Measurements from ENCODE around the gene GNAO1. TPM values are rescaled to one million over a fixed set of nuclear protein-coding genes. Genes with fewer than 3 reads are reported as not detected.

GNAO1 gene
- total and polyA plus RNA-seq, 8 donors, result 1.2 to 13.4 (median 4.8) TPM

- 82 to 85% methylated on average over 17 of the region's 17 CpGs for WGBS, 2 donors
- Histone ChIP-seq H3K4me1 (no peaks in the 10 kb centered on the region), H3K9me3 (no peaks in the 10 kb centered on the region), H3K4me3 (no peak overlapping the region), H3K27me3 (no peaks in the 10 kb centered on the region), H3K27ac (no peak overlapping the region), H3K36me3 (no peaks in the 10 kb centered on the region)
- intact Hi-C loops (cut with DNase I), result no loop called here
- FAIRE-seq (no peak), DNase-seq (peak in 2 of 6 donors; percentile 17 to 61), ATAC-seq (no peak)
- TF ChIP-seq, protein P1, sequence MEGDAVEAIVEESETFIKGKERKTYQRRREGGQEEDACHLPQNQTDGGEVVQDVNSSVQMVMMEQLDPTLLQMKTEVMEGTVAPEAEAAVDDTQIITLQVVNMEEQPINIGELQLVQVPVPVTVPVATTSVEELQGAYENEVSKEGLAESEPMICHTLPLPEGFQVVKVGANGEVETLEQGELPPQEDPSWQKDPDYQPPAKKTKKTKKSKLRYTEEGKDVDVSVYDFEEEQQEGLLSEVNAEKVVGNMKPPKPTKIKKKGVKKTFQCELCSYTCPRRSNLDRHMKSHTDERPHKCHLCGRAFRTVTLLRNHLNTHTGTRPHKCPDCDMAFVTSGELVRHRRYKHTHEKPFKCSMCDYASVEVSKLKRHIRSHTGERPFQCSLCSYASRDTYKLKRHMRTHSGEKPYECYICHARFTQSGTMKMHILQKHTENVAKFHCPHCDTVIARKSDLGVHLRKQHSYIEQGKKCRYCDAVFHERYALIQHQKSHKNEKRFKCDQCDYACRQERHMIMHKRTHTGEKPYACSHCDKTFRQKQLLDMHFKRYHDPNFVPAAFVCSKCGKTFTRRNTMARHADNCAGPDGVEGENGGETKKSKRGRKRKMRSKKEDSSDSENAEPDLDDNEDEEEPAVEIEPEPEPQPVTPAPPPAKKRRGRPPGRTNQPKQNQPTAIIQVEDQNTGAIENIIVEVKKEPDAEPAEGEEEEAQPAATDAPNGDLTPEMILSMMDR (IDR thresholded peaks at IDR 0.05), result no peak
Observed at GRCh38 chr16:56339431-56340195, 148.3 kb downstream of the GNAO1 start.

DNA sequence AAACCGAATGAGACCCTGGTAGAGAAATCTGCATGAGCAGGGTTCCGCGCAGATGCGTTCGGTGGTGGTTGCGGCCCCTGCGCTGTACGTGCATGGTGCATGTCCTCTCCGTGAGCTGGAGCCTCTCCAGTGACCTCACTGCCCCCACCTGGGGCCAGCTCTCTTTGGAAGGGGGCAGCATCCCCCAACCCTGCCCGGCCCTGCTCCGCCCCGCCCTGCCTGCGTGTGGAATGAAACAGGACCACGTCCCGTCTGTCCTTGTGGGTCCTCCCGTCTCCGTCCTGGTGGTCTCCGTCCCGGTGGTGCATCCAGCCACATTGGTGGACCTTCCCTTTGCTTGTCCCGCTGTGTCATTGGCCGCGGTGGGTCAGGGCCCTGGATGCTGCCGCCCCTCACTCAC is 149.1 kb downstream of the GNAO1 start:
- WGBS, 2 donors, result 79 to 87% methylated on average over 23 of the region's 23 CpGs
- Histone ChIP-seq H3K36me3 (no peaks in the 10 kb centered on the region), H3K4me3 (no peak overlapping the region), H3K27me3 (no peaks in the 10 kb centered on the region), H3K9me3 (no peaks in the 10 kb centered on the region), H3K27ac (no peak overlapping the region), H3K4me1 (no peaks in the 10 kb centered on the region)
- peak in 2 of 6 donors; percentile 14 to 53 for DNase-seq
- intact Hi-C loops (cut with DNase I), result no loop called here
- no peak for FAIRE-seq
- TF ChIP-seq, protein P1 (IDR thresholded peaks at IDR 0.05), result no peak
- ATAC-seq, result no peak

DNA sequence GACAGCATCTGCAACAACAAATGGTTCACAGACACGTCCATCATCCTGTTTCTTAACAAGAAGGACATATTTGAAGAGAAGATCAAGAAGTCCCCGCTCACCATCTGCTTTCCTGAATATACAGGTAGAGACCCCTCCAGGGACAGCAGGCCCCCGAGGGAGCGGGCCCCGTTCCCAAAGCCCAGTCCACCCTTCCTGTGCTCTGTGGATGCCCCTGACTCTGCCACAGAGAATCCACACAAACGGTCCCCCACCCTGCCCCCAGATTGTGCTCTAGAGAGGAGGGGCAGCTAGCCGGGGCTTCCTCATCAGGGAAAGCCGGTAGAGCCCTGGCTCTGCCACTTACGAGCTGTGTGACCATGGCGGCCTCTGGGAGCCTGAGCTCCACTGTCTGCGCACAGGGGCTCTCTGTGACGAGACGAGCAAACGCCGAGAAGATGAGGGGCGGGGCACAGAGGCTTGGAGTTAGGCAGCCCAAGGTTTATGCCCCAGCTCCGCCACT is 149.6 kb downstream of the GNAO1 start:
- 61 to 72% methylated on average over 17 of the region's 17 CpGs for WGBS, 2 donors
- H3K4me3 ChIP-seq, result no peak overlapping the region
- no peak for ATAC-seq
- no peaks in the 10 kb centered on the region for H3K27me3 ChIP-seq
- TF ChIP-seq, protein P1 (IDR thresholded peaks at IDR 0.05), result no peak
- no peak overlapping the region for H3K27ac ChIP-seq
- H3K36me3 ChIP-seq, result no peaks in the 10 kb centered on the region
- H3K9me3 ChIP-seq, result no peaks in the 10 kb centered on the region
- peak in 2 of 6 donors; percentile 2 to 46 for DNase-seq
- no peaks in the 10 kb centered on the region for H3K4me1 ChIP-seq
- intact Hi-C loops (cut with DNase I), result no loop called here
- no peak for FAIRE-seq

DNA sequence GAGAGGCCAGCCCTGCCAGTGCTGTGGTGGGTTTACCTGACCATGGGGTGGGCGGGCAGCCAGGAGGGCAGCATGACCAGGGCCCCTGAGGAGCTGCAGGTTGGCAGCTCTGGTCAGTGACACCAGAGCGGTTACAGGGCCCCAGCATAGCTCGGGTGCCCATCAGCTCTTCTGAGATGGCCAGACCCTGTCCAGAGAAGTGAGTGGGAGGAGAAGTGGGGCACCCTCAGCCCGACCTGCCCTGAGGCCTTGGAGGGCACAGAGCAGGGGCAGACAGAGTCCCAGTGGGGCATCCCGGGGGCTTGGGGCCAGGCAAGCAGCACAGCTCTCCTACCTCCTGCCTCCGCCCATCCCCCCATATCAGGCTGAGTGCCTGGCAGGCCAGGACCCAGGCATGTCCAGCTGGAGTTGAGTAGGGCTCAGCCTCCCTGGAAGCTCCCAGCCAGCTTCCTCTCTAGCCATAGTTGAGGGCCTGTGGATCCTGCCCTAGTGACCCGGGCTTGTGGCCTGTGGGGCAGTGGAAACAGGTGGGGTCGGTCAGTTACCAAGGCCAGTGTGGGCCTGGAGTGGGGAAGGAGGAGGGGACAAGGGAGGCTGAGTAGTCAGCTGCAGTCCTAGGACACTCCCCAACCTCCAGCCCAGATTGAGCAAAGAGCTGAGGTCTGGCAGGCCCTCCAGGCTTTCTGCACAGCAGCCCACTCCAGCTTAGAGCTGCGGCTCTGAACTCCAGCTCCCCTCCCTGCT is 150.5 kb downstream of the GNAO1 start:
- Histone ChIP-seq H3K36me3 (no peaks in the 10 kb centered on the region), H3K4me1 (no peaks in the 10 kb centered on the region), H3K9me3 (no peaks in the 10 kb centered on the region), H3K27me3 (no peaks in the 10 kb centered on the region), H3K4me3 (no peak overlapping the region), H3K27ac (no peak overlapping the region)
- intact Hi-C loops (cut with DNase I), result no loop called here
- ATAC-seq (peak in 1 of 4 donors; percentile 29), DNase-seq (peak in 2 of 6 donors; percentile 15 to 59), FAIRE-seq (no peak)
- TF ChIP-seq, protein P1 (IDR thresholded peaks at IDR 0.05), result no peak
- WGBS, 2 donors, result 60 to 66% methylated on average over 8 to 9 of the region's 9 CpGs
